ENCODE measurements around the gene TRMT1.
"Not testable (repeated sequence)": the region's sequence is repeated elsewhere in the genome, so short reads cannot be mapped to it uniquely, and the experiment has no call there.

TRMT1 gene

GRCh38 chr19:13149628-13150186 lies 33.2 kb upstream of the TRMT1 start:
- TF ChIP-seq ZNF274 (IDR thresholded peaks at IDR 0.05; ENCODE audit: low read depth, low read length), result no peak
- TF ChIP-seq SUZ12 (IDR thresholded peaks at IDR 0.05; ENCODE audit: extremely low read depth, insufficient read depth, insufficient read length), result no peak
- TF ChIP-seq YY1 (IDR thresholded peaks at IDR 0.05; ENCODE audit: insufficient read depth, insufficient read length), result no peak
- Histone ChIP-seq H3K4me1 (ENCODE audit: insufficient read depth, insufficient read length) (peaks cover 3% of the 10 kb centered on the region), H3K27me3 (ENCODE audit: insufficient read depth, insufficient read length) (no peaks in the 10 kb centered on the region), H3K36me3 (ENCODE audit: insufficient read depth, insufficient read length, low read length) (peaks cover 22% of the 10 kb centered on the region), H3K9ac (ENCODE audit: insufficient read length, low read depth) (peak overlapping the region; percentile 98), H3K4me3 (ENCODE audit: insufficient read length, low read depth) (peak overlapping the region; percentile 83), H3K9me3 (ENCODE audit: insufficient read depth, low read length) (no peaks in the 10 kb centered on the region)
- DNase-seq (ENCODE audit: low read depth, low spot score), result no peak

GRCh38 chr19:13149173-13149627 lies 32.7 kb upstream of the TRMT1 start:
- peaks cover 23% of the 10 kb centered on the region for H3K36me3 ChIP-seq (ENCODE audit: insufficient read depth, insufficient read length, low read length)
- H3K27me3 ChIP-seq (ENCODE audit: insufficient read depth, insufficient read length); H3K9me3 ChIP-seq (ENCODE audit: insufficient read depth, low read length); DNase-seq (ENCODE audit: low read depth, low spot score); H3K4me1 ChIP-seq (ENCODE audit: insufficient read depth, insufficient read length): not testable (repeated sequence)
- peak overlapping the region; percentile 98 for H3K9ac ChIP-seq (ENCODE audit: insufficient read length, low read depth)
- peak overlapping the region; percentile 83 for H3K4me3 ChIP-seq (ENCODE audit: insufficient read length, low read depth)

- Histone ChIP-seq H3K27me3 (ENCODE audit: insufficient read depth, insufficient read length) (no peaks in the 10 kb centered on the region), H3K9ac (ENCODE audit: insufficient read length, low read depth) (no peak overlapping the region), H3K9me3 (ENCODE audit: insufficient read depth, low read length) (no peaks in the 10 kb centered on the region), H3K4me1 (ENCODE audit: insufficient read depth, insufficient read length) (peaks cover 3% of the 10 kb centered on the region), H3K4me3 (ENCODE audit: insufficient read length, low read depth) (no peak overlapping the region), H3K36me3 (ENCODE audit: insufficient read depth, insufficient read length, low read length) (peaks cover 17% of the 10 kb centered on the region)
- no peak for TF ChIP-seq ZNF274 (IDR thresholded peaks at IDR 0.05; ENCODE audit: low read depth, low read length)
- no peak for TF ChIP-seq SUZ12 (IDR thresholded peaks at IDR 0.05; ENCODE audit: extremely low read depth, insufficient read depth, insufficient read length)
- no peak for TF ChIP-seq YY1 (IDR thresholded peaks at IDR 0.05; ENCODE audit: insufficient read depth, insufficient read length)
- no peak for DNase-seq (ENCODE audit: low read depth, low spot score)
Observed at GRCh38 chr19:13146763-13147563, 30.4 kb upstream of the TRMT1 start.

- no peak for TF ChIP-seq SUZ12 (IDR thresholded peaks at IDR 0.05; ENCODE audit: extremely low read depth, insufficient read depth, insufficient read length)
- Histone ChIP-seq H3K4me3 (ENCODE audit: insufficient read length, low read depth) (no peak overlapping the region), H3K9me3 (ENCODE audit: insufficient read depth, low read length) (no peaks in the 10 kb centered on the region), H3K27me3 (ENCODE audit: insufficient read depth, insufficient read length) (no peaks in the 10 kb centered on the region), H3K36me3 (ENCODE audit: insufficient read depth, insufficient read length, low read length) (peaks cover 57% of the 10 kb centered on the region), H3K4me1 (ENCODE audit: insufficient read depth, insufficient read length) (peaks cover 15% of the 10 kb centered on the region), H3K9ac (ENCODE audit: insufficient read length, low read depth) (no peak overlapping the region)
- DNase-seq (ENCODE audit: low read depth, low spot score), result no peak
Observed at GRCh38 chr19:13139633-13140311, 23.2 kb upstream of the TRMT1 start.

GRCh38 chr19:13138916-13139198 lies 22.3 kb upstream of the TRMT1 start:
- H3K9ac ChIP-seq (ENCODE audit: insufficient read length, low read depth), result no peak overlapping the region
- peaks cover 57% of the 10 kb centered on the region for H3K36me3 ChIP-seq (ENCODE audit: insufficient read depth, insufficient read length, low read length)

GRCh38 chr19:13138171-13138915 lies 21.8 kb upstream of the TRMT1 start:
- peaks cover 15% of the 10 kb centered on the region for H3K4me1 ChIP-seq (ENCODE audit: insufficient read depth, insufficient read length)
- no peak for TF ChIP-seq YY1 (IDR thresholded peaks at IDR 0.05; ENCODE audit: insufficient read depth, insufficient read length)
- TF ChIP-seq SUZ12 (IDR thresholded peaks at IDR 0.05; ENCODE audit: extremely low read depth, insufficient read depth, insufficient read length), result no peak
- no peak for TF ChIP-seq ZNF274 (IDR thresholded peaks at IDR 0.05; ENCODE audit: low read depth, low read length)
- H3K9ac ChIP-seq (ENCODE audit: insufficient read length, low read depth), result no peak overlapping the region
- peaks cover 60% of the 10 kb centered on the region for H3K36me3 ChIP-seq (ENCODE audit: insufficient read depth, insufficient read length, low read length)
- H3K27me3 ChIP-seq (ENCODE audit: insufficient read depth, insufficient read length), result no peaks in the 10 kb centered on the region
- DNase-seq (ENCODE audit: low read depth, low spot score), result no peak
- H3K4me3 ChIP-seq (ENCODE audit: insufficient read length, low read depth), result no peak overlapping the region
- no peaks in the 10 kb centered on the region for H3K9me3 ChIP-seq (ENCODE audit: insufficient read depth, low read length)

More at GRCh38 chr19:13138916-13139198, 22.3 kb upstream of the TRMT1 start:
- no peaks in the 10 kb centered on the region for H3K9me3 ChIP-seq (ENCODE audit: insufficient read depth, low read length)
- no peak for TF ChIP-seq SUZ12 (IDR thresholded peaks at IDR 0.05; ENCODE audit: extremely low read depth, insufficient read depth, insufficient read length)
- no peak for TF ChIP-seq YY1 (IDR thresholded peaks at IDR 0.05; ENCODE audit: insufficient read depth, insufficient read length)
- TF ChIP-seq ZNF274 (IDR thresholded peaks at IDR 0.05; ENCODE audit: low read depth, low read length), result no peak
- no peak overlapping the region for H3K4me3 ChIP-seq (ENCODE audit: insufficient read length, low read depth)
- no peak for DNase-seq (ENCODE audit: low read depth, low spot score)
- H3K4me1 ChIP-seq (ENCODE audit: insufficient read depth, insufficient read length), result peaks cover 15% of the 10 kb centered on the region
- no peaks in the 10 kb centered on the region for H3K27me3 ChIP-seq (ENCODE audit: insufficient read depth, insufficient read length)

- no peak overlapping the region for H3K9ac ChIP-seq (ENCODE audit: insufficient read length, low read depth)
- H3K4me3 ChIP-seq (ENCODE audit: insufficient read length, low read depth), result no peak overlapping the region
- H3K27me3 ChIP-seq (ENCODE audit: insufficient read depth, insufficient read length), result no peaks in the 10 kb centered on the region
- TF ChIP-seq SUZ12 (IDR thresholded peaks at IDR 0.05; ENCODE audit: extremely low read depth, insufficient read depth, insufficient read length), result no peak
- TF ChIP-seq YY1 (IDR thresholded peaks at IDR 0.05; ENCODE audit: insufficient read depth, insufficient read length), result no peak
- TF ChIP-seq ZNF274 (IDR thresholded peaks at IDR 0.05; ENCODE audit: low read depth, low read length), result no peak
- peaks cover 15% of the 10 kb centered on the region for H3K4me1 ChIP-seq (ENCODE audit: insufficient read depth, insufficient read length)
- no peaks in the 10 kb centered on the region for H3K9me3 ChIP-seq (ENCODE audit: insufficient read depth, low read length)
- no peak for DNase-seq (ENCODE audit: low read depth, low spot score)
- peaks cover 69% of the 10 kb centered on the region for H3K36me3 ChIP-seq (ENCODE audit: insufficient read depth, insufficient read length, low read length)
Observed at GRCh38 chr19:13137290-13137794, 20.8 kb upstream of the TRMT1 start.
